ENCODE results near the gene METTL17.
"Not testable (repeated sequence)": the region's sequence is repeated elsewhere in the genome, so short reads cannot be mapped to it uniquely, and the experiment has no call there.

The METTL17 gene

GRCh38 chr14:21024585-21025370, 35.0 kb downstream of the METTL17 start, which contains the start of gene NDRG2:
TSS of gene NDRG2 (minus strand) at chr14:21025061. CDS start at chr14:21023315, 1,746 bp downstream.
- peak in 10 of 14 donors; percentile 67 to 91 (median 78) for DNase-seq

DNA sequence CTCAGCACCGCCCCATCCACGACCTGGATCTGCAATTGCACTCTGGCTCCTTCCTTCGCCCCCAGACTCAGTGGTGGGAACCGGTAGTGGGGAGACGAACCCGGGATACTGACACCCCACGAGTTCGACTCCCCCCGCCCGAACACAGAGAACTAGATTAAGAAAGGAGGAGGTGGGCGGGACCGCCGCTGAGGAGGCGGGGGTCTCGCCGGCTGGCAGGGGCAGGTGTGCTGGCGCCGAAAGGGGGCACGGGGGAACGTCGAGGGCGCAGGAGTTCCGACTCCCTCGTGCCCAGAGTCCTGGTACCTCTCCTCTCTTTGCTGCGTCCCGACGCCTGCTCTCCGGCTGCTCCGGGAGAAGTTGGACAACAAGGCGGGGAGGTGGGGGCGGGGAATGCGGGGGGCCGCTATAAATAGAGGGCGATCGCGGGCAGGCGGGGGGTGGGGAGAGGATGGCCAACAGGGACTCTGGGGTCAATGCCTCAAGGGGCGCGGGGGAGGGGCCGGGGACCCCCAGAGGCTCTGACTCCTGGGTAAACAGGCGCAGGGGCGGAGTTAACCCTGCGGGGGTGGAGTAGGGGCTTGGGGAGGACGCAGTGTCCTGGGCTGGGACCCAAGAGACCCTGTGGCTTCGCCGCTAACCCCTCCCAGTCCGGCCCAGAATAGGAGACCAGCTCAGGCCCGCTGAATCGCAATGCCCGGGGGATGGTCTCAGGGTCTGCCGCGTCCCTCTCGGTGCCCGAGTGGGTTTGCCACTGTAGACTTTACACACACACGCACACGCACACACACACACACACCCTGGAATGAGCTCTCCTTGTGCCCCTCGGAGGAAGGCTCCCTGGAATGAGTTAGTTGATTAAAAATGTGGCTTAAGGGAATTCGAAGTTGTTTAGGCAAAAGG, 35.8 kb downstream of the METTL17 start:
- peak in 12 of 14 donors; percentile 50 to 98 (median 84) for DNase-seq

- peak in 12 of 14 donors; percentile 33 to 87 (median 78) for DNase-seq
These were observed 36.7 kb downstream of the METTL17 start for GRCh38 chr14:21026274-21026987.

DNA sequence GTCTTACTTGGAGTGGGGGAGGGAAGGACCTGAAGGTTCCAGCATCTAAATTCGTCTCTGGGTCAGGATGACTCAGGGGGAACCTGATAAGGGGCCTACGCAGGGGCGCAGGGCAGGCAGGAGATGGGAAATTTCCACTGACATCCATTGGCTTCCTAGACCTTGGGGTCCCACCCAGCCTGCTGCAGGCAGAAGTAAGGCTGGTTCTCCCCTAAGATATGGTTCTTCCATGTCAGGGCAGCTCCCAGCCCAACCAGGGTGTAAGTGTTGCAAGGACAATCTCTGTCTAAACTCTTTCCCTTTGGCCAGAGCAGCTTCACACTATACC, 37.2 kb downstream of the METTL17 start:
- DNase-seq = peak in 1 of 14 donors; percentile 36

GRCh38 chr14:21029917-21030316, 40.1 kb downstream of the METTL17 start, which contains the start of gene TPPP2:
TSS of gene TPPP2 (plus strand) at chr14:21030217. CDS start at chr14:21030582, 365 bp downstream.
- no peak for DNase-seq

GRCh38 chr14:21030531-21030930, 40.8 kb downstream of the METTL17 start:
- no peak for DNase-seq

DNA sequence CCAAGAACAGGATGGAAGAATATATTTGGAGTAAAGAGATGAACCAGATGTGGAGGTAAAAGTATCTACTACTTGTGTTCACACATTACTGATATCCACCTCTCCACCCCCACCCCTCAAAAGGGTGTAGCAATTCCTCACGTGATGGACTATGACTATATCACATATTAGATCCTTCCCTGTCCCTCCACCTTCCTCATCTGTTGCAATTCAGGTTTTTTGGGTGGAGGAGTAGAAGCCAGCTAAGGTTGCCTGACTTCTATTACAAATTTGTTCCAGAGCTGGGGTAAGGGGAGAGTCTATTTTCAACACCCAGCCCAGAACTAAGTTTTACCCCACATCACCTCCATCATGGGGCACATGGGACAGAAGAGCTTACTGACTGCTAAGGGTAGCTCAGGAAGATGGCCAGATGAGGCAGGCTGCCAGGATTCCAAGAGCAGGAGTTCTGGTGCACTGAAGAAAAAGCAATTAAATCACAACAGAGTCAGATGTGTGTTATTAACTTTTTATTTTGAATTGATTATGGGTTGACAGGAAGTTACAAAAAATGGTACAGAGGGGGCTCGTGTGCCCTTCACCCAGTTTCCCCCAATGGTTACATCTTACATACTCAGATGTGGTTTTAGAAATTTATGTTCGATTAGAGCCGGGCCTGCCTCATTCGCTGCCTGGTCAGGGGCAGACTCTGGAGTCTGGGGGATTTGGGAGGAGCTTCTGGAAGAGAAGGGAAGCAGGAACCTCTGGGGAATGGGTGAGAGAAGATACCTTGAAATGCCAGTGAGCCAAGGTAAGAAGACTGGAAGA, 42.7 kb downstream of the METTL17 start:
- DNase-seq = no peak

DNA sequence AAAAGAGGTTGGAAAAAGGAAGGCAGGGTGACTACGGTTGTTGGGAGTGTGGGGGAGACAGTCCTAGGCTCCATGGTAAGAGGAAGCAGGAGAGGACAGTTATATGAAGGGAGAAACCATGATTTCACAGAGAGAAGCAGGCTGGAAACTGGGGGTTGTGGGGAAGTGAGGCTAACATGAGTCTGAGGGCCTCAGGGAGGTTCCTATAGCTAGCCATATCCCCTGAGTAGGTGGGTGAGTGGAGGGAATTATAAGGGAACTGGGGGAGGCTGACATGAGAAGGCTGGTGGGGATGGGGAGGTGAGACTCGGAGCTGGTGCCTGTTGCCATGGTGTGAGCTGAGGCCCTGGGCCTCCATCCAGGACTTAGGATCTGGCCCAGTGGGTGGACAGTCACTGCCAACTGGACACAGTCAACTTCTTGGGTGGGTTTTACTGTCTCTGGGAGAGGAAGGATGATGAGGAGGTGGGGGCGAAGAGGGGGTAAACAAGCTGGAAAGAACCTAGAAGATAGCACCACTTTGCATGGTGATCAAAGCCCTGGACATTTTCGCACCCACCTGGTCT, 43.4 kb downstream of the METTL17 start:
- peak in 2 of 14 donors; percentile 29 to 35 for DNase-seq

DNA sequence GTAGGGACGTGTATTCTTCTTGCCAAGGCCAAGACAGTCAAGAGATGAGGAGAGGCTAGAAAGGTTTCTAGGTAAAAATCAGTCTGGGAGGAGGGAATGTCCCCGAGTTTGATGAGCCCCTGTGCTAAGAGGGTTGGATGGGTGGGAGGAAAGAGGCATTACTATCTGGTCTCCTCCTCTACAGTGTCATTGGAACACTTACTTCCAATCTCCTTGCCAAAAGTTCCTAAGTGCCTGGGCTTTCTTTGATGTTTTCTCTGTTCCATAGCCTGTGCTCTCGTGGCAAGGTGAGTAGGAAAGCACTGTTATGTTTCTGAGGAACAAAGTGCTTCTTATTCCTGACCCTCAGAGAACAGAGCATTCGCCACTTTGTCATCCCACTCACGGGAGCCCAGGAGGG, 44.9 kb downstream of the METTL17 start, which contains the start of gene RNASE13:
RNASE13 (minus strand) TSS at position 101 of the 400 bp plus-strand sequence. CDS start 519 bp downstream, outside the sequence.
- no peak for DNase-seq

GRCh38 chr14:21036751-21037150, 47.0 kb downstream of the METTL17 start:
- peak in 1 of 14 donors; percentile 34 for DNase-seq

GRCh38 chr14:21037156-21037555, 47.4 kb downstream of the METTL17 start:
- no peak for DNase-seq

GRCh38 chr14:21038441-21039422, 49.0 kb downstream of the METTL17 start:
- DNase-seq = peak in 13 of 14 donors; percentile 20 to 83 (median 68)

DNA sequence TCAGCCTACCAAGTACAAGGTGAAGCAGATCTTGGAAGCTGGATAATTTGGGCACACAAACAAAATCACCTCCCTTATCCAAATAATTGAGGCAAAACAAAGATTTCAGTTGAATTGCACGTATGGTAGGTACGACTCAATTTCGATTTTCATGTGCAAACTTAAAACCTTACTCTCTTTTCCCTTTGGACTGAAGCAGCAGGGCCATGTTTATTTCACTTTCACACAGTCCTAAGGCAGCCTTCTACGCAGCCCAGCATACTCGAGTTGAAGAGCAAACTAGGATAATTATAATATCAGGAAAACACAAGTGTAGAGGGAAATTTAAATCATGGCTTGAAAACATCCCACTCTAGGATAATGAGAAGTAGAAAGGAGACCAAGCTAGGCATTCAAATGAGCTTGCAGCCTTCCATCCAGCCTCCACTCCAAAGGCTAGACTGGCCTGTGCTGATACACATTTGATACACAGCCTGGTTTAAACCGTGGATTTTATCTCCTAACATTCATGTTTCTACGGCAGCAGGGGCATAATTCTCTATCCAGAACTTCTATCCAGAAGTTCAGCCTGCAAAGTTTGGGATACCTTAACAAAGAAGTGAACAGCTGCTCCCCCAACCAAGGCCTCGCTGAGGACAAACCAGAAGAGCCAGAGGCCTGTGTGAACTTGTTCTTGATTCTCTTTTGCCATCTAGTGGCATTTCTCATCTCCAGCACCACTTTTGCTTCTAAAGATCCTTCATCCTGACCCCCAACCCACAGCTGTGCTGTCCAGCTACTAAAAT, 50.0 kb downstream of the METTL17 start:
- DNase-seq = peak in 11 of 14 donors; percentile 12 to 56 (median 39)

DNA sequence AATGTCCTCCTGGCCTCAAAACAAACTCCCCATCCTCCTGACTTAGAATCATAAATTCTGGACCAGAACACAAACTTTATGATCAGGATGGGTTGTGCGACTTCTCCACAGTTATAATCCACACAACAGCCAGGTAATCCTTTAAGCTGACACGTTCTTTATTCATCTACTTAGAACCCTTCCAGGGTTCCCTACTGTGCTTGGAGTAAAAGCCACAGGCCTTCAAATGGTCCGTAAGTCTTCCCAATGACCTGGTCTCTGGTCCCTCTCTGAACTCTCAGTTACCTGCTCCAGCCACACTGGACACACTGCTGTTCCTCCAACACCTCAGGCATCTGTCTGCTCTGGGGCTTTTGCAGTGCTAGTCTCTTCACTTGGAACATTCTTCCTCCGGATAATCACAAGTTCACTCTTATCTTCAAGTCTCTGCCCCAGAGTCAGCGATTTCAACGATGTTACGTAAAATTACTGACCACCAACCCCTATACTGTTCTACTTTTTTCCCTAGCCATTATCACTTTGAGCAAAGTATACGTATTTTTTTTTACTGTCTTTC, 50.7 kb downstream of the METTL17 start:
- no peak for DNase-seq

DNA sequence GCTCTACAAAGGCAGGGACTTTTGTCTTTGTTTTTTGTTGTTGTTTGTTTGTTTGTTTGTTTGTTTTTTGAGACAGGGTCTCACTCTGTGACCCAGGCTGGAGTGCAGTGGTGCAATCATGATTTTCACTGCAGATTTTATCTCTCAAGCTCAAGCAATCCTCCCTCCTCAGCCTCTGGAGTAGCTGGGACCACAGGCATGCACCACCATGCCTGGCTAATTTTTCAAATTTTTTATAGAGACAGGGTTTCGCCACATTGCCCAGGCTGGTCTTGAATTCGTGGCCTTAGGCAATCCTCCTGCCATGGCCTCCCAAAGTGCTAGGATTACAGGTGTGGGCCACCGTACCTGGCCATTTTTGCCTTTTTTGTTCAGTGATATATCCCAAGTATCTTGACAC, 51.2 kb downstream of the METTL17 start:
- not testable (repeated sequence) for DNase-seq

DNA sequence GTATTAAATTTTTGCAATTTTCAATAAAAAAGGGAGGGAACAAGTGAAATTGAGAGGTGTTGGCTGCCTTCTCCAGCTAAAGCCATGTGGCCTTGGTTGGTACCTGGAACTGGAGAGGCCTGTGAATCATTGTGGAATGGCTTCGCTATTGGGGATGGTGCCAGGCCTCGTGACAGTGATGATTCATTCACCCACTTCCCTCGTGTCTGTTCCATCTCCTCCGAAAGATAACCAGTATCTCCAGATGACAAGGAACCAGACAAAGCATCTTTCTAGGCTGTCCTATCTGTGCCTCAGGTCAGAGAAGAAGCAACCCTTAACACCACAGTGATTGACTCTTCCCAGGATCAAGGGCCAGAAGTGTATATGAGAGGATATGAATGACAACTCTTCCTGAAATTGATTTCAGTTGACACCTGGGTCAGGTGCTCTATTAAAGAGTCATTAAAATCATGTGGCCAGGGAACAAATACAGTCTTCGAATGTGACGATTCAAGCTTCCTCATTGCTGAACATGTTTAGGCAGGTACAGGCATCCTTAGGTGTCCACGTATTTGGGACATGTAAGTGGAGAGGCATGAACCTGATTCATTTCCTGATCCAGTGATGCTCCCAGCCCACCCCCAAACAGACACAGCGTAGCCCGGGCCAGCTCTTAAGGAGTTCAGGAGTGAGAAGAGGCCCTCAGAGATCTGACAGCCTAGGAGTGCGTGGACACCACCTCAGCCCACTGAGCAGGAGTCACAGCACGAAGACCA, 52.1 kb downstream of the METTL17 start, which contains the start of gene RNASE7:
RNASE7 (plus strand) TSS at position 687 of the 758 bp plus-strand sequence. CDS start 631 bp downstream, outside the sequence.
- DNase-seq = peak in 2 of 14 donors; percentile 23 to 30

- DNase-seq = peak in 6 of 14 donors; percentile 14 to 39 (median 26)
These were observed 53.1 kb downstream of the METTL17 start for GRCh38 chr14:21042918-21043317.
